AG04450 (cell line): ENCODE measurements around the gene POP4. TPM values are rescaled to one million over a fixed set of nuclear protein-coding genes. Genes with fewer than 3 reads are reported as not detected.

ENCODE experiments used
- CTCF ChIA-PET: fragments of 300-600, 350-600 bp; formaldehyde crosslinking; extraction: SDS; loops from one replicate; lab custom pipeline; 2022; ENCODE audit warnings: antibody characterized with exemption, inconsistent platforms; lab: Charles Lee
- POLR2A ChIA-PET: fragments of 350-600 bp; formaldehyde crosslinking; extraction: SDS; loops from one replicate; lab custom pipeline; 2021; ENCODE audit warnings: antibody characterized with exemption, inconsistent platforms; lab: Yijun Ruan, JAX
- DNase-seq: peaks from one replicate; pipeline ENCODE4 v3.0.0-alpha.2; 2011; ENCODE audit warnings: low read depth, low spot score
- H3K27ac ChIP-seq: one replicate; pipeline ENCODE4 v1.5.1; 2012; ENCODE audit warnings: low read depth, low read length, control low read depth
- H3K27me3 ChIP-seq: one replicate; pipeline ENCODE4 v1.6.0; 2012; ENCODE audit warnings: low read length; ENCODE audit not compliant: control insufficient read depth, insufficient read depth
- H3K4me3 ChIP-seq: 2 replicates; pipeline ENCODE4 v1.5.1; 2011; ENCODE audit warnings: mild to moderate bottlenecking, low read depth, low read length, control low read depth
- H3K9me3 ChIP-seq: 2 replicates; pipeline ENCODE4 v1.5.1; 2012; ENCODE audit warnings: low read length; ENCODE audit not compliant: control insufficient read depth, insufficient read depth
- polyA plus RNA-seq: library from polyadenylated mRNA; depleted of rRNA; stranded (reverse); fragments of >200 nt; gene quantifications from 2 replicates; pipeline ENCODE4 v1.2.3, GENCODE V29; 2011
- TF ChIP-seq, protein P1 (sequence below): IDR thresholded peaks from 2 replicates; pipeline ENCODE4 v1.5.1; 2011; ENCODE audit warnings: low read depth, low read length, control low read depth, inconsistent platforms

POP4 gene
- polyA plus RNA-seq, 1 experiment, result 87.4 TPM

DNA sequence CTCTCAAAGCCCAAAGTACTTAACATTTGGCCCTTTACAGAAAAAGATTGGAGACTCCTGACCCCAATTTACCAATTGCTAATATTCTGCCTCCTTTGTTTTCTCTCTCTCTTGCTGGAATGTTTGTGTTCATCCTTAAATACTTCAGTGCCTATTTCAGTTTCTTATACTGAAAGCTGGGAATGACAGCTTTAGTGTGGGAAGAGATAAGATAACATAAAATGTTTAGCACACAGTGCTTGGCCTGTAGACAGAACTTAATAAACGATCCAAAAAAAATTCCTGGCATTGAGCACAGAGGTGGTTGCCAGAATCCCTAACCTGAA lies 56.2 kb downstream of the POP4 start:
- TF ChIP-seq, protein P1, sequence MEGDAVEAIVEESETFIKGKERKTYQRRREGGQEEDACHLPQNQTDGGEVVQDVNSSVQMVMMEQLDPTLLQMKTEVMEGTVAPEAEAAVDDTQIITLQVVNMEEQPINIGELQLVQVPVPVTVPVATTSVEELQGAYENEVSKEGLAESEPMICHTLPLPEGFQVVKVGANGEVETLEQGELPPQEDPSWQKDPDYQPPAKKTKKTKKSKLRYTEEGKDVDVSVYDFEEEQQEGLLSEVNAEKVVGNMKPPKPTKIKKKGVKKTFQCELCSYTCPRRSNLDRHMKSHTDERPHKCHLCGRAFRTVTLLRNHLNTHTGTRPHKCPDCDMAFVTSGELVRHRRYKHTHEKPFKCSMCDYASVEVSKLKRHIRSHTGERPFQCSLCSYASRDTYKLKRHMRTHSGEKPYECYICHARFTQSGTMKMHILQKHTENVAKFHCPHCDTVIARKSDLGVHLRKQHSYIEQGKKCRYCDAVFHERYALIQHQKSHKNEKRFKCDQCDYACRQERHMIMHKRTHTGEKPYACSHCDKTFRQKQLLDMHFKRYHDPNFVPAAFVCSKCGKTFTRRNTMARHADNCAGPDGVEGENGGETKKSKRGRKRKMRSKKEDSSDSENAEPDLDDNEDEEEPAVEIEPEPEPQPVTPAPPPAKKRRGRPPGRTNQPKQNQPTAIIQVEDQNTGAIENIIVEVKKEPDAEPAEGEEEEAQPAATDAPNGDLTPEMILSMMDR, result no peak
- H3K27me3 ChIP-seq, result no peaks in the 10 kb centered on the region
- peak overlapping the region; percentile 98 for H3K27ac ChIP-seq
- ChIA-PET POLR2A (interaction anchor here (2.4 kb wide), 1 partner anchor 56 kb away, joined by 12 read pairs; the partner anchor contains the start of gene POP4), CTCF (interaction anchor here (1.0 to 4.7 kb wide), 5 partner anchors 10 to 305 kb away, joined by 3 to 36 read pairs (median 18); no protein-coding TSS in a partner anchor)
- H3K4me3 ChIP-seq, result peak overlapping the region; percentile 20
- no peaks in the 10 kb centered on the region; the same call in 1 of the 2 replicates for H3K9me3 ChIP-seq
- no peak for DNase-seq

DNA sequence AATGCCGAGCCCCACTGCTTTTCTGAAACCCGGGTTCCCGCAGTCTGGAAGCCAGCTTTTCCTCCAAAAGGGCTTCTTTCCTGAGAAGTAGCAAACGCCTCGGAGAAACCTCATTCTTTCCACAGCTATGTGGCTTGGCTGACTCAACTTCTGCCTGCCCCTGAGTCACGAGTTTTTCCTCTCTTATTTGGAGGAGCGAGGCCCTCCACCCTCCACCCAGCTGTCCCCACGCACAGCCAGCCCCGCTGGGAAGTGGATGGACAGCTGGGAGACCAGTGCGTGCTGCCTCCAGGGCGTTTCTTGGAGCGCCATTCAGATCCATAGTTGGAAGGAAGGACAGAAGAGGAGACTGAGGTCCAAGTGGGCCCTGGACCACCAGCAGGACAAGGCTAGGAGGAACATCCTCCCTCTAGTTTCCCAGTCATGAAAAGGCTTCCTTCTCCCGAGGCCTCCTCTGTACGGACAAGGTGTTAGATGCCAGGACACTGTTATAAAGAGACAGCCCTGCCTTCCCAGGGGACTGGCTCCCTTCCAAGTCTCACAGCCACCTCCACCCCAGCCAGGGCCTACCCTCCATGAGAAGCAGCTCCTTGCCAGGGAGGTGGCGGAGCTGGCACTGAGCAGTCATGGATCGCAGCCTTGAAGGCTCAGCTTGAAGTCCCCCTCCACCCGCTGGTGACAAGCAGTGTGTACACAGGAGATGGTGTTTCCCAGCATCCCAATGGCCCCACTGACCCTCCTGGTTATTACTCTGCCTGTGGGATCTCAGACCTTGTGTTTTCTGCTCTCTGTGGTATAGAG lies 56.7 kb downstream of the POP4 start:
- peak; percentile 85 for DNase-seq
- no peaks in the 10 kb centered on the region; the same call in 1 of the 2 replicates for H3K9me3 ChIP-seq
- TF ChIP-seq, protein P1, result no peak
- H3K27ac ChIP-seq, result peak overlapping the region; percentile 98
- CTCF ChIA-PET, result interaction anchor here (0.6 to 4.7 kb wide), 6 partner anchors 9 to 305 kb away, joined by 3 to 36 read pairs (median 11); no protein-coding TSS in a partner anchor
- peak overlapping the region; percentile 20 for H3K4me3 ChIP-seq
- no peaks in the 10 kb centered on the region for H3K27me3 ChIP-seq
- POLR2A ChIA-PET, result interaction anchor here (0.6 to 2.4 kb wide), 3 partner anchors 16 to 57 kb away, joined by 3 to 12 read pairs (median 4); partner anchors contain the start of gene POP4

DNA sequence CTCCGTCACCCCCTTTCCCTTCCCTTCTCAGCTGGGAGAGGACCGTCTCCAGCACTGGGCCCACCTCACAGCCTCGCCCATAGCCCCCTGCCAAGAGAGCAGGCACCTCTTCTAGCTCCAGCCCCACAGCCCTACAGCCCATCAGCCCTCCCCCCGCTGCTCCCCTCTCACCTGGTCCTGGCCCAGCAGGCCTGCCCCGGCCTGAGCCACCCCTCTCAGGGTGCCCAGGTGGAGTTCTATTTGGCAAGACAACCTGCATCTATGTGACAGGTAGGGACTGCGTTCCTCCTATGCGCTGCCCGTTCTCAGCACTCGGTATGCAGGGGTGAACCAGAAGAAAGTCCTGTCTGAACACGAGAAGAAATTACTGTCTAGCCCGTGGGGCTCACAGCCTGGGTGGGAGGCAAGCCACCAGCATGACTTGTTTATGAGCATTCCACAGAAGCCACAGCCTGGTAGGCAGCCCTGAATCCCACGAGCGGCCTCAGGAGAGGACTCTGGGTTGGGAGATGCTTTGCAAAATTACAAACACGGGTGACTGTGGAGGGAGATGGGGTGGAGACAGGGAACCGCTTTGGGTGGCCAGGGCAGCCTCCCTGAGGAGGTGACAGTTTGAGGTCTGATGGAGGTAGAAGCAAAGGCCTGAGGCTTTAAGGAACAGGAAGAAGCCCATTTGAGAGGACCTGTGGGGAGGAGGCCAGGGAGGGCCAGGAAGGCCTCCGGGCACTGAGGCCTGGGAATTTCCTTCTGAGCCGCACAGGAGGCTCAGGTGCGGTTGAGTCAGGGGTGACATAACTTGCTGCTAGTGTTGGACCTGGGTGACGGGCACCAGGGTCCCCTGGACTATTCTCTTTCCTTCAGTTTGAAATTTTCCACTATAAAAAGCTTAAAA lies 58.0 kb downstream of the POP4 start:
- POLR2A ChIA-PET, result interaction anchor here (1.0 kb wide), 1 partner anchor 54 kb away, joined by 3 read pairs; no protein-coding TSS in a partner anchor
- Histone ChIP-seq H3K4me3 (no peak overlapping the region), H3K9me3 (no peaks in the 10 kb centered on the region; the same call in 1 of the 2 replicates), H3K27ac (peak overlapping the region; percentile 98), H3K27me3 (no peaks in the 10 kb centered on the region)
- no peak for DNase-seq
- CTCF ChIA-PET, result interaction anchor here (1.2 to 4.7 kb wide), 5 partner anchors 30 to 54 kb away, joined by 9 to 36 read pairs (median 24); no protein-coding TSS in a partner anchor
- TF ChIP-seq, protein P1, result no peak

DNA sequence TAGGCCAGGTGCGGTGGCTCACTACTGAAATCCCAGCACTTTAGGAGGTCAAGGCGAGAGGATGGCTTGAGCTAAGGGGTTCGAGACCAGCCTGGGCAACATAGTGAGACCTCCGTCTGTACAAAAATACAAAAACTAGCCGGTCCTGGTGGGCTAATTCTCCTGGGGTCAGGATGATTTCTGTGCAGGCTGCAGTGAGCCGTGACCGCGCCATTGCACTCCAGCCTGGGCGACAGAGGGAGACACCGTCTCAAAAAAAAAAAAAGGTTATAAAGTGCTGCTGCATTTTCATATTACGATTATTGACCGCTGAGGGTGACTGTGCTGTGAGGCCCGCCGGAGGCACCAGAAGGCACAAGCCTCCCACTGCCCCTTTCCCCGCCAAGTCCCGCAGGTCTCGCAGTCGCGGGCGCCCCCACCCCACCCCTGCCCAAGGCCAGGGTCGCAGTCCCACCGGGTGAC lies 58.7 kb downstream of the POP4 start:
- ChIA-PET CTCF (interaction anchor here (1.2 to 4.0 kb wide), 3 partner anchors 30 to 54 kb away, joined by 9 to 28 read pairs (median 19); no protein-coding TSS in a partner anchor), POLR2A (interaction anchor here (0.8 to 1.1 kb wide), 3 partner anchors 50 to 59 kb away, joined by 3 to 6 read pairs (median 4); partner anchors contain the start of genes C19orf12 and POP4)

More for the DNA sequence above, 58.7 kb downstream of the POP4 start:
- no peaks in the 10 kb centered on the region for H3K27me3 ChIP-seq
- no peak for DNase-seq
- no peaks in the 10 kb centered on the region; the same call in 1 of the 2 replicates for H3K9me3 ChIP-seq
- H3K4me3 ChIP-seq, result peak overlapping the region; percentile 81
- no peak overlapping the region for H3K27ac ChIP-seq
- TF ChIP-seq, protein P1, result no peak
